Bronchus fibroblast of lung (primary cell): ENCODE results near the gene SPDYE2B. TPM values are rescaled to one million over a fixed set of nuclear protein-coding genes. Genes with fewer than 3 reads are reported as not detected.

ENCODE experiments used
- total RNA-seq: library from RNA; depleted of rRNA; stranded (reverse); fragments of >200 nt; gene quantifications from 2 replicates; pipeline ENCODE4 v1.2.3, GENCODE V29; 2015

Gene SPDYE2B, protein sequence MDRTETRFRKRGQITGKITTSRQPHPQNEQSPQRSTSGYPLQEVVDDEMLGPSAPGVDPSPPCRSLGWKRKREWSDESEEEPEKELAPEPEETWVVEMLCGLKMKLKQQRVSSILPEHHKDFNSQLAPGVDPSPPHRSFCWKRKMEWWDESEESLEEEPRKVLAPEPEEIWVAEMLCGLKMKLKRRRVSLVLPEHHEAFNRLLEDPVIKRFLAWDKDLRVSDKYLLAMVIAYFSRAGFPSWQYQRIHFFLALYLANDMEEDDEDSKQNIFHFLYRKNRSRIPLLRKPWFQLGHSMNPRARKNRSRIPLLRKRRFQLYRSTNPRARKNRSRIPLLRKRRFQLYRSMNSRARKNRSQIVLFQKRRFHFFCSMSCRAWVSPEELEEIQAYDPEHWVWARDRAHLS
- total RNA-seq: not detected in 2 replicates

DNA sequence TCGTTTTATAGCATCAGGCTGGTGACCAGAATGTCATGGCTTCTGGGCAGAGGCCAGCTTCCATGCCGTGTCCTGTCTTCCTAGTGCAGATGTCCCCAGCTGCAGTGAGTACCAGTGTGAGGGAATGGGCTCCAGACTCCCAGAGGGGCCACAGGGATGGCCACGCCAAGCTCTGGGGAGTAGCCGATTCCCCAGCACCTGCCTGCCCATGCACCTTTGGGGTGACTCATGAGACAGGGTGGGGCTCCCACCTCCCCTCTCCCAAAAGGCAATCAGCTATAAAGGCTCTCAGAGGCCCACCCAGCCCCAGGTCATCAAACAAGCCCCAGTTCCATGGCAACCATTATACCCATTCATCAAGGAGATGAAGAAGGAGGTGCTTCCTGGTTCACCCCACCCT is at the start of gene SPDYE2B:
Gene SPDYE2B, plus strand, starts transcription at position 396 of the 400 bp plus-strand sequence. CDS start 2,030 bp downstream, outside the sequence.

DNA sequence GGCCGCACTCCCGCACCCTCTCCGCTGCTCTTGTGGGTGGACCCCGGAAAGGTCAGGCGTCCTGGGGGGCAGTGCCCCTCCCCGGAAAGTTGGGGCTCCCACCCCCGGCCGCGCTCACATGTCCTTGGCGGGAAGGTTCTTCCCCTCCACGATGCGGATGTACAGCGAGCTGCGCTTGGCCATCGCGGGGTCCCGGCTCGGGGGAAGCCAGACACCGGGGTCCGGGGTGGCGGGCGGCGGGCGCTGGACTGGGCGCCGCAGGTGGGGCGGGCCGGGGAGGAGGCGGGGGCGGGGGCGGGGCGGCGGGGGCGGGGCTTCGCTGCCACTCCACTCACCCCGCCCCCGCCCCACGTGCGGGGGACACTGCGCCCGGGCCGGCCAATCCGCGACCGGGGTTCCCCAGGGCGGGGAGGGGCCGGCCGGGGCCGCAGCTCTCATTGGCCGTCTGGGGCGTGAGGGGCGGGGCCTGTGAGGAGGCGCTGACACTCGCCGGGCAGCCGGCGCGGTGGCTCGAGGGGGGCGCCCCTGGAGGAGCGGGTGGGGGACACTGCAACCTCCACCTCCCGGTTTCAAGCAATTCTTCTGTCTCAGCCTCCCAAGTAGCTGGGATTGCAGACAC is 33.5 kb upstream of the SPDYE2B start, which contains the start of gene RASA4:
Gene RASA4, minus strand, starts transcription at position 250 of the 619 bp plus-strand sequence. Its CDS starts 67 bp downstream, at position 183.

DNA sequence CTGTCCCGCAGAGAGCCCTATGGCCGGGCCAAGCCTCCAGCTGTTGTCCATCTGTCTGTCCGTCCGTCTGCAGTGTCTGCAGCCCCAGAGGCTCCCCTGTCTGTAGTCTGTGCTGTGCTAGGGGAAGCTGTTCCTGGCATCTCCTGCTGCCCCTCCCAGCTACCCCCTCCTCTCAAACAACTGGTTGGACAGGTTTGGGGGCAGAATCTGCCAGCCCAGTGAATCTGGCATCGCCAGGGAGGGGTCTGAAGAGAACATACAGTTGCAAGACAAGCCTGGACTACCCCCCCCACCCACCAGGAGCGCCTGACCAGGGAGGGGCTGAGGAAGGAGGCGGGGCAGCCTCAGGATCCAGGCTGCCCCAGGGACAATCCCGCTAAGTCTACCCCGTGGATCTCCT is 7.4 kb upstream of the SPDYE2B start, which contains the start of gene UPK3BL1:
Gene UPK3BL1, minus strand, starts transcription at position 101 of the 400 bp plus-strand sequence. Its CDS starts 50 bp downstream, at position 51.

DNA sequence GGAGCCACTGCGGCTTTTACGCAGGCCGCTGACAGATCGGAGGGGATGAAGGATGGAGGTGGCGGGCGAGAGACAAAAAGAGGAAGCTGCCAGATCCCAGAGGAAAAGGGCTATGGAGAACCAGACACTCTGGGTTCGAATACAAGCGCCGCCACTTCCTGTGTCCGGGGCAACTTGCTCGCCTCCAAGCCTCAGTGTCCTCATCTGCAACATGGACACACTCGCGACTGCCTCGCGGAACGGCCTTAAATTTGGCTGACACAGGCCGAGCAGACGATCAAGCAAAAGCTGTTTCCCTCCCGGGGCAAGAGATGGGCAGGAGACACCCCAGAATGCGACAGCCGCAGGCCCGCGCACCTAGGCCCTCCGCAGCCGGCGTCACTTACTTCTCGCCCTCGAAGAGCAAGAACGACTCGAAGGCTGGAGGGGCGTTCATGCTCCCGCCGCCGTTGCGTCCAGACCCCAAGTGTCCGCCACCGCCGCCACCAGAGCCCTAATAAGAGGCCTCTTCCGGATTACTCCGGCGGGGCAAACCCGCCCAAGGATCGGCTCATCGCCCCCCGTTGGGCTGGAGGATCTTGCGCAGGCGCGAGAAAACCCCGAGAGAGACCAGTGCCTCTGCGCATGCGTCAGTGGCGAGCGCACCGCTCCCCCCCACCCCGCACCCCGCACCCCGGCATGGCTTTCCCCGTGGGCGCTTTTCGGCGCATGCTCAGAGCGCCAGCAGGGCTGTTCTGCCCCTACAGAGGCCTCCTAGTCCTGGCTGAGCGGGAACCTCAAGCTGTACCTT is 21.2 kb downstream of the SPDYE2B start, which contains the start of gene POLR2J2:
Gene POLR2J2, minus strand, starts transcription at position 498 of the 790 bp plus-strand sequence. Its CDS starts 62 bp downstream, at position 436.

Other genes with a start within 250 kb of the SPDYE2B start
- gene ORAI2, start 216.7 kb upstream of the SPDYE2B start, total RNA-seq: 37.3 and 38.8 TPM in 2 replicates
- gene ALKBH4, start 185.5 kb upstream of the SPDYE2B start, total RNA-seq: 14.3 and 18.2 TPM in 2 replicates
- 11.3 and 12.6 TPM in 2 replicates for gene LRWD1, start 185.3 kb upstream of the SPDYE2B start, total RNA-seq
- 41.2 and 41.4 TPM in 2 replicates for gene POLR2J, start 171.4 kb upstream of the SPDYE2B start, total RNA-seq
- 0.50 and 0.59 TPM in 2 replicates for gene RASA4B, start 132.5 kb upstream of the SPDYE2B start, total RNA-seq
- 0.34 and 0.45 TPM in 2 replicates for gene UPK3BL2, start 106.6 kb upstream of the SPDYE2B start, total RNA-seq
- gene SPDYE2, start 99.1 kb upstream of the SPDYE2B start, total RNA-seq: not detected in 2 replicates
- 7.4 and 14.3 TPM in 2 replicates for gene POLR2J3, start 77.7 kb upstream of the SPDYE2B start, total RNA-seq
- 1.3 and 2.4 TPM in 2 replicates for gene RASA4, start 33.6 kb upstream of the SPDYE2B start, total RNA-seq
- 8.7 and 11.3 TPM in 2 replicates for gene UPK3BL1, start 7.5 kb upstream of the SPDYE2B start, total RNA-seq
- 0.17 and 0.30 TPM in 2 replicates for gene POLR2J2, start 21.3 kb downstream of the SPDYE2B start, total RNA-seq
- 5.5 and 6.2 TPM in 2 replicates for gene FAM185A, start 98.7 kb downstream of the SPDYE2B start, total RNA-seq